WTC11 (cell line): ENCODE data around the gene CDK5RAP2. TPM values are rescaled to one million over a fixed set of nuclear protein-coding genes. Genes with fewer than 3 reads are reported as not detected.

Source experiments
- ATAC-seq: fragments of 200-7000 bp; cut with Tn5 transposase; 2 replicates; pipeline ENCODE4 v1.10.0; 2021; ENCODE audit warnings: mild to moderate bottlenecking, moderate library complexity
- CTCF ChIA-PET: fragments of 300-600 bp; sonication (Branson Sonifier 250); formaldehyde crosslinking; loops from one replicate; lab custom pipeline; 2021; ENCODE audit warnings: antibody characterized with exemption; lab: Charles Lee
- POLR2A ChIA-PET: fragments of 350-600 bp; sonication (Branson Sonifier 250); formaldehyde crosslinking; loops from one replicate; lab custom pipeline; 2021; ENCODE audit warnings: antibody characterized with exemption; lab: Charles Lee
- DNase-seq: peaks from one replicate; pipeline ENCODE4 v3.0.0; 2021; ENCODE audit warnings: low spot score
- H3K27ac Mint-ChIP-seq: 2 replicates; pipeline ENCODE4 v1.8.0; 2021; ENCODE audit warnings: mixed read lengths
- H3K27me3 Mint-ChIP-seq: 2 replicates; pipeline ENCODE4 v1.8.0; 2021; ENCODE audit warnings: low read depth, mild to moderate bottlenecking, moderate library complexity, mixed read lengths
- H3K36me3 Mint-ChIP-seq: 2 replicates; pipeline ENCODE4 v1.8.0; 2021; ENCODE audit warnings: mixed read lengths
- H3K4me1 Mint-ChIP-seq: 2 replicates; pipeline ENCODE4 v1.8.0; 2022; ENCODE audit warnings: mixed read lengths
- H3K4me3 Mint-ChIP-seq: 2 replicates; pipeline ENCODE4 v1.8.0; 2021; ENCODE audit warnings: mild to moderate bottlenecking, moderate library complexity, mixed read lengths
- H3K9me3 Mint-ChIP-seq: 2 replicates; pipeline ENCODE4 v1.8.0; 2021; ENCODE audit warnings: mixed read lengths
- AFF4 ChIP-seq: sonication (generic); formaldehyde crosslinking; IDR thresholded peaks from 2 replicates; pipeline ENCODE4 v1.8.1; 2023; ENCODE audit warnings: mild to moderate bottlenecking, missing genetic modification reagents, borderline replicate concordance
- ESRRA ChIP-seq: sonication (generic); formaldehyde crosslinking; IDR thresholded peaks from 2 replicates; pipeline ENCODE4 v1.8.1; 2022; ENCODE audit warnings: mild to moderate bottlenecking, missing genetic modification reagents, borderline replicate concordance
- FOXJ3 ChIP-seq: sonication (generic); formaldehyde crosslinking; IDR thresholded peaks from 2 replicates; pipeline ENCODE4 v1.9.0; 2021; ENCODE audit warnings: missing genetic modification reagents, mild to moderate bottlenecking, borderline replicate concordance
- FOXK1 ChIP-seq: sonication (generic); formaldehyde crosslinking; IDR thresholded peaks from 2 replicates; pipeline ENCODE4 v1.8.0; 2022; ENCODE audit warnings: mild to moderate bottlenecking, moderate library complexity, missing genetic modification reagents
- GTF2I ChIP-seq: fragments of 250-450 bp; sonication (Bioruptor Pico); conservative IDR thresholded peaks from 2 replicates; pipeline ENCODE4 v1.4.0; 2021; ENCODE audit warnings: mild to moderate bottlenecking
- IRF1 ChIP-seq: sonication (generic); formaldehyde crosslinking; IDR thresholded peaks from 2 replicates; pipeline ENCODE4 v1.8.0; 2023; ENCODE audit warnings: missing genetic modification reagents
- JUN ChIP-seq: sonication (generic); formaldehyde crosslinking; IDR thresholded peaks from 2 replicates; pipeline ENCODE4 v1.8.0; 2023; ENCODE audit warnings: mild to moderate bottlenecking, missing genetic modification reagents
- NR2C2 ChIP-seq: sonication (generic); formaldehyde crosslinking; IDR thresholded peaks from 2 replicates; pipeline ENCODE4 v1.8.0; 2022; ENCODE audit warnings: mild to moderate bottlenecking, missing genetic modification reagents
- OVOL2 ChIP-seq: fragments of 250-450 bp; sonication (Bioruptor Pico); IDR thresholded peaks from 2 replicates; pipeline ENCODE4 v1.9.0; 2021; ENCODE audit warnings: mild to moderate bottlenecking, borderline replicate concordance
- SOX15 ChIP-seq: fragments of 250-450 bp; sonication (Bioruptor Pico); IDR thresholded peaks from 2 replicates; pipeline ENCODE4 v1.9.0; 2021; ENCODE audit warnings: mild to moderate bottlenecking
- TEAD4 ChIP-seq: sonication (generic); formaldehyde crosslinking; IDR thresholded peaks from 2 replicates; pipeline ENCODE4 v1.8.0; 2022; ENCODE audit warnings: mild to moderate bottlenecking, missing genetic modification reagents
- USF2 ChIP-seq: sonication (generic); formaldehyde crosslinking; IDR thresholded peaks from 2 replicates; pipeline ENCODE4 v1.8.1; 2023; ENCODE audit warnings: mild to moderate bottlenecking, missing genetic modification reagents, moderate library complexity
- ZNF396 ChIP-seq: fragments of 250-450 bp; sonication (Bioruptor Pico); IDR thresholded peaks from 2 replicates; pipeline ENCODE4 v1.8.0; 2021; ENCODE audit warnings: mild to moderate bottlenecking, moderate library complexity, borderline replicate concordance
- ZNF671 ChIP-seq: fragments of 250-450 bp; sonication (Bioruptor Pico); IDR thresholded peaks from 2 replicates; pipeline ENCODE4 v1.8.0; 2021; ENCODE audit warnings: mild to moderate bottlenecking
- total RNA-seq: library from RNA; stranded (reverse); gene quantifications from 3 replicates; pipeline ENCODE4 v1.2.3, GENCODE V29; 2021
- TF ChIP-seq, protein P1 (sequence below): sonication (generic); formaldehyde crosslinking; IDR thresholded peaks from 2 replicates; pipeline ENCODE4 v1.8.1; 2023; ENCODE audit warnings: mild to moderate bottlenecking, moderate library complexity, missing genetic modification reagents

The CDK5RAP2 gene
- total RNA-seq, 1 experiment from 2014 or later, result 48.3 TPM

DNA sequence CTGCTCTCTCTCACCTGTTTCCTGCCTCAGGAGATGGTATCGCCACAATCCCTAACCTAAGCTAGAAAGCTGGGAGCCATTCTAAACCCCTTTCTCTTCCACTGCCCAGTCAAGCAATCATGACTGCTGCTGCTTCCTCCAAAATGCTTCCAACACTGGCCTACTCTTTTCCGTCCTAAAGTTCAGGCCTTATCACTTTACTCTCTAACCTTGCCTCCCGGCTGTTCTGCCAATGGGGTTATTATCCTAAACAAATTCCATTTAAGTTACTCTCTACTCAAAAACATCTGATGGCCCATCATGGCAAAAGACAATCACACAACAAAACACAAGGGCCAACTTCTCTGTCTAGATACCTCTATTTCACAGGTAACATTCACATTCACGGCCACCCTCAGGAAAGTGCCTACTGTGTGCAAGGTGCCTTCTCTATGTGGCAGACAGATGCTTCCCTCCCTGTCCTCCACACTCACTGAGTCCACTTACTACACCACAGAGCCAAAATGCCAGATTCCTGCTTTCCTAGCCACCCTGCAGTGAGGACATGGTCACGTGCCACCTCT is 168.0 kb downstream of the CDK5RAP2 start:
- ATAC-seq (peak; percentile 49), DNase-seq (no peak)
- CTCF ChIA-PET, result interaction anchor here (2.8 to 4.2 kb wide), 2 partner anchors 27 to 65 kb away, joined by 14 to 17 read pairs; no protein-coding TSS in a partner anchor

DNA sequence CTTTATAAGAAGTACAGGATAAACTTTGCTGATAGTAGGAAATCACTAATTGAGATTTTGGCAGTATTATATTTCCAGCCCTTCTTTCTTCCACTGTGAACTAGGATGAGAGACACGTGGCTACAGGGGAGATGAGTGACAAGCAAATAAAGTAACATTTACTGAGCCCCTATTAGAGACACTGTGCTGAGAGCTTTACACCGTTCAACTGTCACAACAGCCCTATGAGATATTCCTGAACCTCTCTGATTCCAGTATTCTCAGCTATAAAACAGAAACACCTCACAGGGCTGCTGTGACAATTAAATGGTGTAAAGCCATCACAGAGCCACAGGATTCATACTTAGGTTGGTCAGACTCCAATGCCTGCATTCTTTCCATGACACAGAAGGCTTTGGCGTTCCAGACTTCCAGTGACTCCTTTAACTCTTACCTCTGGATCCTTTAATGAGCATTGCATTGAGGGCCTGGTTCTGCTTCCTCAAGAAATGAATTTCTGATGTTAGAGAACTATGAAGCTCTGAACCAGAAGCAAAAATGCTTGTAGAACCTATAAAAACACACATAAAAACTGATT is 169.0 kb downstream of the CDK5RAP2 start:
- H3K27me3 Mint-ChIP-seq, result no peaks in the 10 kb centered on the region
- CTCF ChIA-PET, result no interaction called here
- H3K27ac Mint-ChIP-seq, result peak overlapping the region; percentile 86; the same call in 1 of the 2 replicates
- no peak overlapping the region for H3K4me3 Mint-ChIP-seq
- H3K36me3 Mint-ChIP-seq, result peaks cover 49% of the 10 kb centered on the region
- POLR2A ChIA-PET, result no interaction called here
- ATAC-seq (no peak), DNase-seq (no peak)
- TF ChIP-seq USF2 (CRISPR knock-in tag), result no peak
- TF ChIP-seq ZNF671, result no peak
- TF ChIP-seq TEAD4 (CRISPR knock-in tag), result no peak
- TF ChIP-seq IRF1 (CRISPR knock-in tag), result no peak
- TF ChIP-seq OVOL2 (CRISPR knock-in tag), result no peak
- TF ChIP-seq NR2C2, result no peak
- TF ChIP-seq FOXK1, result no peak
- TF ChIP-seq, protein P1, sequence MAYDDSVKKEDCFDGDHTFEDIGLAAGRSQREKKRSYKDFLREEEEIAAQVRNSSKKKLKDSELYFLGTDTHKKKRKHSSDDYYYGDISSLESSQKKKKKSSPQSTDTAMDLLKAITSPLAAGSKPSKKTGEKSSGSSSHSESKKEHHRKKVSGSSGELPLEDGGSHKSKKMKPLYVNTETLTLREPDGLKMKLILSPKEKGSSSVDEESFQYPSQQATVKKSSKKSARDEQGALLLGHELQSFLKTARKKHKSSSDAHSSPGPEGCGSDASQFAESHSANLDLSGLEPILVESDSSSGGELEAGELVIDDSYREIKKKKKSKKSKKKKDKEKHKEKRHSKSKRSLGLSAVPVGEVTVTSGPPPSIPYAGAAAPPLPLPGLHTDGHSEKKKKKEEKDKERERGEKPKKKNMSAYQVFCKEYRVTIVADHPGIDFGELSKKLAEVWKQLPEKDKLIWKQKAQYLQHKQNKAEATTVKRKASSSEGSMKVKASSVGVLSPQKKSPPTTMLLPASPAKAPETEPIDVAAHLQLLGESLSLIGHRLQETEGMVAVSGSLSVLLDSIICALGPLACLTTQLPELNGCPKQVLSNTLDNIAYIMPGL (CRISPR knock-in tag), result no peak
- peaks cover 42% of the 10 kb centered on the region for H3K4me1 Mint-ChIP-seq
- H3K9me3 Mint-ChIP-seq, result no peaks in the 10 kb centered on the region

More for the DNA sequence above, 168.0 kb downstream of the CDK5RAP2 start:
- H3K36me3 Mint-ChIP-seq, result peaks cover 49% of the 10 kb centered on the region
- peak; percentile 89 for TF ChIP-seq USF2 (CRISPR knock-in tag)
- TF ChIP-seq AFF4 (CRISPR knock-in tag), result no peak
- TF ChIP-seq, all 79 proteins: peak for 1
- Mint-ChIP-seq H3K9me3 (no peaks in the 10 kb centered on the region), H3K4me1 (peaks cover 50% of the 10 kb centered on the region), H3K27ac (peak overlapping the region; percentile 86), H3K4me3 (no peak overlapping the region), H3K27me3 (no peaks in the 10 kb centered on the region)
- POLR2A ChIA-PET, result no interaction called here

DNA sequence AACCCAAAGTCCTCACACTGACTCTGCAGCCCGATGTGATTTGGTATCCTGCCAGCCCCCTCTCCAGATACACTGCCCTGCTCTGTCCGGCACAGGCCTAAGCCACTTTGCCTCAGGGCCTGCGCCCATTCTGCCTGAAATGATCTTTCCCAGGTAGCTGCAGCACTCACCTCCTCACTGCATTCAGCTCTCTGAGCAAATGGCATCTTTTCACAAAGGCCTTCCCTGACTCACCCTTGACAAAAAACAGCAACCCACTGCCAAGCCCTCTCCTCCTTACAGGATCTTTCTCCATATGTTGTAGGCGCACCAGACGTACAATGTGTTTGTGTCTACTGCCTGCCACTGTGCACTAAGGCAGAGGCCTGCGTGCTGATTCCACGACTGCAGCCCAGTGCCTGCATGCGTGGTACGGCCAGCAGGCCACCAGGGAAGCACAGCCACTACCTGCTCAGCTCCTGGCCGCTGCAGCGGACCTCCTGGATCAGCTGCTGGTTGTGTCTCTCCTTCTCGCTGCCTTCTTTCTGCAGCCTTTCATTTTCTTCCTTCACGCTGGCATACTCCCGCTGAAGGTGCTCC is 171.2 kb downstream of the CDK5RAP2 start:
- Mint-ChIP-seq H3K4me1 (peaks cover 22% of the 10 kb centered on the region), H3K36me3 (peaks cover 49% of the 10 kb centered on the region), H3K27me3 (no peaks in the 10 kb centered on the region), H3K9me3 (no peaks in the 10 kb centered on the region), H3K27ac (no peak overlapping the region), H3K4me3 (no peak overlapping the region)
- POLR2A ChIA-PET, result no interaction called here
- TF ChIP-seq ZNF396 (no peak), ESRRA (no peak), SOX15 (CRISPR knock-in tag) (no peak), FOXJ3 (CRISPR knock-in tag) (no peak), JUN (no peak), GTF2I (CRISPR knock-in tag) (no peak)
- TF ChIP-seq, protein P1 (CRISPR knock-in tag), result no peak
- ATAC-seq, result no peak
- DNase-seq, result no peak
- CTCF ChIA-PET, result interaction anchor here (1.0 to 3.4 kb wide), 2 partner anchors 25 to 68 kb away, joined by 3 to 13 read pairs; no protein-coding TSS in a partner anchor
